Coronary artery (tissue), 2 donors: ENCODE data around the gene CCDC196.
"Not testable (repeated sequence)": the region's sequence is repeated elsewhere in the genome, so short reads cannot be mapped to it uniquely, and the experiment has no call there.

ENCODE experiments used
- DNase-seq: peaks from one replicate; pipeline ENCODE4 v3.0.0-alpha.2; 2017; ENCODE audit warnings: low spot score
- H3K27ac ChIP-seq, 2 donors: fragments of 200-600 bp; sonication (generic); one replicate each; pipeline ENCODE4 v1.5.1; 2016 to 2019
- H3K4me3 ChIP-seq: fragments of 200-600 bp; sonication (generic); 2 replicates; pipeline ENCODE4 v1.5.1; 2016; ENCODE audit warnings: mild to moderate bottlenecking, moderate library complexity
- CTCF ChIP-seq: fragments of 200-600 bp; sonication (generic); IDR thresholded peaks from one replicate; pipeline ENCODE4 v1.5.1; 2019; ENCODE audit warnings: antibody characterized with exemption

CCDC196 gene

DNA sequence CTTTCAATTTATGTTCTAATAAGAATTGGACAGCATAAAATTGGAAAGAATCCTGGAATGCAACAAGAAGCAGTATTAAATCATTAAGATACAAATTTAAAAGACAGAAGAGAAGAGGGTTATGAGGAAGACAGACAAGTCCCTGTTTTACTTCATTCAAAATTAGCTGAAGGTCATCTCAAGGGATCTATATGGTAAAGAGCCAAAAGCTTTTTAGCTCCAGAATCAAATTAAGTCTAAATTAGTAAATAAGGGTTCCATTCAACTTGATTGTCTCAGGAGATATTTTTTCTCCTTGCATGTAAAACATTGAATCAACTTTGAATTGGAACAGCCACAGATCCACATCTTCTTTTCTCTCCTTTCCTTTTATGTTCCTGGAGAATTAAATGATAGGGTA is 7.6 kb downstream of the CCDC196 start:
- no peak for TF ChIP-seq CTCF
- DNase-seq: no peak
- no peak overlapping the region for H3K4me3 ChIP-seq
- H3K27ac ChIP-seq: no peak overlapping the region

GRCh38 chr14:66495218-66496098 is 9.3 kb downstream of the CCDC196 start:
- Histone ChIP-seq H3K27ac (no peak overlapping the region), H3K4me3 (peak overlapping the region; percentile 30)
- DNase-seq: no peak
- TF ChIP-seq CTCF: peak; percentile 53

DNA sequence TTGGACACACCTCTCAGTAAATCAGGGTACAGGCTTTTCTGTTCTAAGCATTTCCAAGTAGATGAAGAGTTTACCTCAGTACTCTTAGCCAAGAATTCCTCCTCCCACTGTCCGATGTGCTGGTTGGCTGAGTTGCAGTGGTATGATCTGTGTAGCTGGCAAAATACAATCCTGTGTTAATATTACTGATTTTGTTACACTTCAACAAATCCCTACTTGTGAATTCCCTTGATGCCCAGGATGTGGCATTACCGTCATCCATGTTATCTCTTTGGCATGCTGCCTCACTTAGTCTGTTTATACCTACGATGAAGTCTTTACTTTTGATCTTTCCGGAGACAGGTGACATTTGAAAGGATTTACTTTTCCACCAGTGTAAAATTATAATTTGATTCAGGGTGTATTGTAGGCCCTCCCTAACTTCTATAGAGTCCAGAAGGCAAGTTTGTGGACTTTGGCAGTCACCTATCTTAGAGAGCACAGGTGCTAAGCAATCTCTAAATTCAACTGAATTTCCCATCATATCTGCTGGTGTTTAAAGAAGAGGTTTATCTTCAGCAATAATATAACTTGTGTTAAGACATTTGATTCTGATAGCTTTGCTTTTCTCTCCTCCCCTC is 10.1 kb downstream of the CCDC196 start:
- no peak overlapping the region for H3K27ac ChIP-seq
- no peak for DNase-seq
- no peak for TF ChIP-seq CTCF
- no peak overlapping the region for H3K4me3 ChIP-seq

GRCh38 chr14:66496911-66497310 is 10.7 kb downstream of the CCDC196 start:
- Histone ChIP-seq H3K4me3 (no peak overlapping the region), H3K27ac (no peak overlapping the region)
- no peak for TF ChIP-seq CTCF
- no peak for DNase-seq

GRCh38 chr14:66498311-66498710 is 12.1 kb downstream of the CCDC196 start:
- no peak for TF ChIP-seq CTCF
- Histone ChIP-seq H3K27ac (no peak overlapping the region), H3K4me3 (no peak overlapping the region)
- DNase-seq: no peak

GRCh38 chr14:66501592-66501991 is 15.4 kb downstream of the CCDC196 start:
- H3K4me3 ChIP-seq: no peak overlapping the region
- H3K27ac ChIP-seq: no peak overlapping the region
- no peak for TF ChIP-seq CTCF
- no peak for DNase-seq

- H3K27ac ChIP-seq, H3K4me3 ChIP-seq, DNase-seq: not testable (repeated sequence)
These were observed 16.7 kb downstream of the CCDC196 start for GRCh38 chr14:66502836-66503235.
